H1 (cell line): ENCODE results near the gene CNOT8. TPM values are rescaled to one million over a fixed set of nuclear protein-coding genes. Genes with fewer than 3 reads are reported as not detected.
A peak's percentile ranks its signal among the peaks of the same experiment; 100 is the strongest.

Source experiments
- ATF2 ChIP-seq: IDR thresholded peaks from 2 replicates; pipeline ENCODE4 v1.6.1; 2012; ENCODE audit warnings: low read length, inconsistent platforms
- BACH1 ChIP-seq: IDR thresholded peaks from 2 replicates; pipeline ENCODE4 v1.6.1; 2012; ENCODE audit warnings: low read length, improper control_type of control experiment
- CEBPB ChIP-seq: IDR thresholded peaks from 2 replicates; pipeline ENCODE4 v1.6.1; 2012; ENCODE audit warnings: low read depth, low read length
- FOSL1 ChIP-seq: IDR thresholded peaks from 2 replicates; pipeline ENCODE4 v1.6.1; 2011; ENCODE audit warnings: mild to moderate bottlenecking, low read depth, low read length, moderate library complexity; ENCODE audit not compliant: insufficient read depth
- KDM1A ChIP-seq: fragments of 200-600, 300-600 bp; sonication (generic); IDR thresholded peaks from 2 replicates; pipeline ENCODE4 v1.7.1; 2016; ENCODE audit warnings: mild to moderate bottlenecking, low read length, borderline replicate concordance
- RAD21 ChIP-seq, 2 experiments: IDR thresholded peaks in 1 of 2; conservative IDR thresholded peaks in 1 of 2; 2 replicates each; pipeline ENCODE4 v1.6.1; 2011; ENCODE audit warnings: low read depth in 2 of 2, low read length in 2 of 2, improper control_type of control experiment in 1 of 2, inconsistent platforms in 1 of 2, mild to moderate bottlenecking in 1 of 2, moderate library complexity in 1 of 2
- SAP30 ChIP-seq: fragments of 300-600 bp; sonication (generic); IDR thresholded peaks from 2 replicates; pipeline ENCODE4 v1.7.1; 2012; ENCODE audit warnings: low read length, moderate library complexity, mild to moderate bottlenecking, inconsistent platforms; ENCODE audit not compliant: insufficient read depth, insufficient replicate concordance
- SP1 ChIP-seq: IDR thresholded peaks from 2 replicates; pipeline ENCODE4 v1.6.1; 2011; ENCODE audit warnings: low read depth, low read length
- TCF12 ChIP-seq: IDR thresholded peaks from 2 replicates; pipeline ENCODE4 v1.6.1; 2011; ENCODE audit warnings: low read depth, mild to moderate bottlenecking, low read length
- USF2 ChIP-seq: IDR thresholded peaks from 2 replicates; pipeline ENCODE4 v1.6.1; 2011; ENCODE audit warnings: low read length, improper control_type of control experiment
- polyA plus RNA-seq, 7 experiments: library from polyadenylated mRNA; depleted of rRNA in 3 of 7; stranded (reverse) in 5 of 7; unstranded in 2 of 7; fragments of >200 nt in 5 of 7; fragments of 200-250 nt in 2 of 7; gene quantifications; 1 replicate in 5 of 7; 2 replicates in 1 of 7; 4 replicates in 1 of 7; pipeline versions ENCODE4 v1.2.1 to v1.2.3, GENCODE V29; 2011 to 2013; ENCODE audit warnings: missing spikeins in 2 of 7, mixed read lengths in 2 of 7
- total RNA-seq: library from RNA; stranded (reverse); fragmentation: NEBNext Ultra II Directional; extraction: Animal tissue kit (Norgen Biotek cat#: 25700); gene quantifications from 2 replicates; pipeline ENCODE4 v1.2.1, GENCODE V29; 2021
- TF ChIP-seq, protein P1 (sequence below): IDR thresholded peaks from 2 replicates; pipeline ENCODE4 v1.6.1; 2011; ENCODE audit warnings: low read depth, mild to moderate bottlenecking, low read length; ENCODE audit not compliant: insufficient read depth

Gene CNOT8
- total and polyA plus RNA-seq, 2 of the 8 experiments (the other 6 are each of a cell fraction or from before 2014, with no cell fraction given) = 36.4 to 62.9 TPM

DNA sequence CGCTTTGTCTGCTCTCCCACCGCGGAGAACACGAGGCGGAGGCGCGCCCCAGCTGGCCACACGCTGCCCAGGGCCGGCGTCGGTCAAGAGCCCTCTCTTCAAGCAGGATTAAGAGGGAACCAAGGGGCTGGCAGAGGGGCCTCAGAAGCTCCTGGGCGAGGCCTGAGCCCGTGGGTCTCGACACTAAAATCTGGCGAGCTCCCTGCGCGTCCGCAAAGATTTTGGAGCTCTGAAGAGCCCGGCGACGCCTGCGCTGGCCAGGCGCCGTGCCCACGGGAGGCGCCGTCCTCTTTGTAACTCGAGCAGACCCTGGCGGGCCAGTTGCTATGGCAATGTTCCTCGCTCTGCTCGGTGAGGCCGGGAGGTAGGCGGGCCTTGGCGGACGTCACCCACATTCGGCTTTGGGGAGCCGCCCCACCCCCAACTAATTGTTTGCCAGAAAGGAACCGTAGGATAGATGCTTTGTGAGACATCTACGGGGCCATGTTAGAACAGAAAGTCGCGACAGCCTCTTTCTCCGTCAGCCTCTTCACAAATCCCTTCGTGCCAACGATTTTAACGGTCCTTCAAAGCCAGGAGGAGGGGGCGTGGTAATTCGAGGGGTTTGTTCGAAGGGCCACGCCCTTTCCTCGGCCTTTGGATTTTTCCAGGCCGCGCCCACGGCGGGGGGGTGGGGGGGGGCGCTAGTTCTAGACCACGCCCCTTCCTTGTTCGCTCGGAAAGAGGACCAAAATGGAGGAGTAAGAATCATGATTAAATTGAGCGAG, 714 bp upstream of the CNOT8 start (continued):
- no peak for TF ChIP-seq USF2
- TF ChIP-seq ATF2 = peak; percentile 62; the same call in 1 of the 2 replicates
- TF ChIP-seq TCF12 = no peak
- no peak; the same call in 1 of the 2 replicates for TF ChIP-seq SP1
- no peak for TF ChIP-seq KDM1A
- no peak for TF ChIP-seq CEBPB
- no peak for TF ChIP-seq RAD21 (IDR thresholded peaks at IDR 0.05 in 1 of 2, conservative IDR thresholded peaks at IDR 0.05 in 1 of 2; ENCODE audit: low read depth in 2 of 2, low read length in 2 of 2)
- no peak for TF ChIP-seq FOSL1
- TF ChIP-seq, protein P1, sequence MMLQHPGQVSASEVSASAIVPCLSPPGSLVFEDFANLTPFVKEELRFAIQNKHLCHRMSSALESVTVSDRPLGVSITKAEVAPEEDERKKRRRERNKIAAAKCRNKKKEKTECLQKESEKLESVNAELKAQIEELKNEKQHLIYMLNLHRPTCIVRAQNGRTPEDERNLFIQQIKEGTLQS = no peak
- peak; percentile 39 for TF ChIP-seq BACH1
- peak; percentile 16 for TF ChIP-seq SAP30
